Activated CD4-positive, alpha-beta T cell treated with anti-CD3 and anti-CD28 coated beads for 48 hours (primary cell): Measurements from ENCODE around the gene LRRC3.

ENCODE experiments used
- DNase-seq: peaks from one replicate; pipeline ENCODE4 v3.0.0-alpha.2; 2020

The LRRC3 gene

DNA sequence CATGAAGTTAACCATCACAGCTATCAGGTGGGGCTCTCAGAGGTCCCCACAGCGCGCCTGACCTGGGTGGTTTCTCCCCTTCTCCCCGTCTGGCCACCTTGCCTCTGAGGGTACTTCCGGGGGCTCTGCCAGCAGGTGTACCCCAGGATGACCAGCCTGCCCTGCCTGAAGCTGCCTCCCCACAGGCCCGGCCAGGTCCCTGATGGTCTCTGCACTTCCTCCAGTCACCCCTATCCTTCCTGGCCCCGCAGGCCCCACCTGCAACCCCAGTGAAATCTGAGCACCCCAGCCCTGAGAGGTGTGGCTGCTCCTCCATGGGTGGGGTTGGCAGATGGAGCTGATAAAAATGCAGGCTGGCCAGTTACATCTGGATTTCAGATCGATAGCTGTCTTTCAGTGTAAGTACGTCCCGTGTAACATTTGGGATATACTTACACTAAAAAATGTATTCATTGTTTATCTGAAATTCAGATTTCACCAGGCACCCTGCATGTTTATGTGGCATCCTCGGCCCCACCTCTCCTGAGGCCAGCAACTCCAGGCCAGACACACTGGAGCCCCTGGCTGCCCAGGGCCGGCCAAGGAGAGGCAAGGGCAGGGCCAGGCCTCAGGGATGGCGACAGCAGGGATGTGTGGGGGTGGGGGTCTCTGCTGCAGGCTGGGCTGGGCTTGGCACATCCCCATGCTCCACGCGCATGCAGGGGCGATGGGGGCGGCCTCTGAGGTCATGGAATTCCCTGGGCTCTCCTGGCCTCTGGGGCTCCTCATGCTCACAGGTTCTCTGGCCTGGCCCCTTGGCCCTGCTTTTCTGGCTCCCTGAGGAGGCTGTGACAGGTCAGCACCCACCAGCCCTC is 25.1 kb downstream of the LRRC3 start:
- DNase-seq: no peak

DNA sequence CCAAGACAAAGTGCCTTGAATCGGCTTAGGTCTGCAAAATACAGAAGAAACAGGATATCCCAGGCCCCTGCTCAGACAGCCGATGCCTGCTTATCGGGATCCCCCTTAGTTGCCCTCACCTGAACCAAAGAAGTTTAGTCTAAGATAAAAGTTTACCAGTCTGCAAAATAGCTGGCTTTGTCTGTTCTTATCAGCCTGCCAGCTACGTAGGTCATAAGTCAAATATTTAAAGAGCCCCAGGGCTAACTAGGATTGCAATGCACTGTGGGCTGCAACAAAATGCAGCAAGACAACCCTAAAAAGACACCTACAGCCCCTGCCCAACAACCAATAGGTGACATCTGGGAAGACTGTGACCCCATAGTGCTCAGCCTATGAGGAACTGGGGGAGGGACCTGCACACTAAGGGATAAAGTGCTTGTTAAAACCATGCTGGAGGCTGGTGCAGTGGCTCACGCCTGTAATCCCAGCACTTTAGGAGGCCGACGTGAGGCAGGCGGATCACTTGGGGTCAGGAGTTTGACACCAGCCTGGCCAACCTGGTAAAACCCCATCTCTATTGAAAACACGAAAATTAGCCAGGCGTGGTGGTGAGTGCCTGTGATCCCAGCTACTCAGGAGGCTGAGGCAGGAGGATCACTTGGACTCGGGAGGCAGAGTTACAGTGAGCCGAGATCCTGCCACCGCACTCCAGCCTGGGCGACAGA is 27.4 kb downstream of the LRRC3 start:
- no peak for DNase-seq

DNA sequence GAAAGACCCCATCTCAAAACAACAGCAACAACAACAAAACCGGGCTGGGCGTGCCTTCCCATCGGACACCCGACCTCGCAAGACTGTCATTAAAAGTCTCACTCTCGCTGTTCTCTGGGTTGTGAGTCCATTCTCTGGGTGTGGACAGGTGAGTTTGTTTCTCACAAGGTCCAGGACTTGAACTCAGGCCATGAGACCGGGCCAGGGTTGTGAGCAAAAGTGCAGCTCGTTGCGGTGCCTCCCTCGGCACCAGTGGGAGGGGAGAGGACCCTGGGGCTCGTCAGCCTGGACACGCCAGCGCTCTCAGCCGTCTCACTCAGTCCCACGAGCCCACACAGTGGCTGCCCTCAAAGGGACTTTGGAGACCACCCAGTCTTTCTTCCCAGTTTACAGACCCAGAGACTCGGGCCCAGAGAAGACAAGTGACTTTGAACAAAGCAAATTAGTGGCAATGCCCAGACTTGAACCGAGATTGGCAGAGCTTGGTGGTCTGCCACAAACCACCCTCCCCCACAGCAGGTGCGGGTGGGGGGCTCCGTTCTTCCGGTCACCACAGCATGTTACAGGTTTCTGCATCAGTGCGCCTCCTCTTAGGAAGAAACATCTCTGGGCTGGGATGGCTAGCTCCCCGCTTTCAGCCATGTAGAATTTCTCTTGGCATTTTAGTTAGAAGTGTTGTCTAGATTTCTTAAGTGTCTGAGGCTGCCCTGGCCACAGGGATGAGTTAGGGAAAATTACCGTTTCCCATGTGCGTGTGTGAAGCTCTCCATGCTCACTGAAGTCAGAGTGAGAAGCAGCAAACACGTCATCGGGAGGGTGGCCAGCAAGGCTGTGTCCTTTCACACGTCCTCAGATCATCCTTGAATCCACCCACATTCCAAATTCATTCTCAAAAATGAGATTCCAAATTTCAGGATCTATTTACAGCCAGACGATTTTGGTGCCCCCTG is 28.3 kb downstream of the LRRC3 start:
- no peak for DNase-seq

DNA sequence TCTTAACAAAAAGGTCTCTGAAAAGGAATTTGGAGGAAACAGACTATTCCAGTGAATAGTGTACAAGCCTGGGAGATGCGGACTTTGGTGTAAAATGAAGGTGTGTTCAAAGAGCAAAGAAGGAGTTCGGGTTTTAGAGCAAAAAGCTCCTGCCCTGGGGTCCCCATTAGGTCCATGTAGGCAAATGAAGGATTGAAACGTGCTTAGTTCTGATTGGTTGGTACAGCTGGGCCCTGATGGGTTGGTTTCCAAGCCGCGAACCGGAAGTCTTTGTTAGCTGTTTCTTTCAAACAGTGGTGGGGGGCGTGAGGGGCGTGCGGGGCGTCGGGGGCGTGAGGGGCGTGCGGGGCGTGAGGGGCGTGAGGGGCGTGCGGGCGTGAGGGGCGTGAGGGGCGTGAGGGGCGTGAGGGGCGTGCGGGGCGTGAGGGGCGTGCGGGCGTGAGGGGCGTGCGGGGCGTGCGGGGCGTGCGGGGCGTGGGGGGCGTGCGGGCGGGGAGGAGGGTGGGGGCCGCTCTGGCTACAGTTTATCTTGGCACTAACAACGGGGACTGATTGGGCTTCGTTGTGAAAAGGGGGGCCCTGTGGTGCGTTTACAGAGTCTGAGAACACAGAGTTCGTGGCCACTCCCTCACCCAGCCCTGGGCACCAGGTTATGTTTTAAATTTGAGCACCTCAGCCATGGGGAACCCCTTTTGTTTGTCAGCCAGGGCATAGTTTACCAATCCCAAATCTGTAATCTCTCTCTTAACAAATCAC is 29.4 kb downstream of the LRRC3 start:
- DNase-seq: no peak

DNA sequence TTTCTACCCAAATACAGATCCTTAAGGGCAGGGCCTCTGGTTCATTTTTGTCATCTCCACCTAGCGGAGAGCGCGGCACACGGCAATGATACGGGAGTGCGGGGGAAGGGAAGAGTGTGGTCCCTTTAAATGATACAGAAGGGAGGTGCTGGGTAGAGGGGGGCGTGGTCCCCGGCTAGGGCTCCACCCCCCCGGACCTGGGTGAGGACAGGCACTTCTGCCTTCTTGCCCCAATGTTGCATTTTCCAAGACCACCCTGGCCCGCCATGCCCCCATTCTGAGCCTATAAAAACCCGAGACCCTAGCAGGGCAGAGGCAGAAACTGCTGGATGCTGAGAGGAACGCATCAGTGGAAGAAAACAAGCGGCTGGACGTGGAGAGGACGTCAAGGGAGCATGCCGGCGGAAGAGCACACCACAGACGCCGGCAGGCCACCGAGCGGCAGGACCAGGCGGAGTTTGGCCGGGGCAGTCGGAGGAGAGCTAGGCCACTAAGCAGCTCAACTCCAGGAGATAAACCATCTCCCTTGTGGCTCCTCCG is 30.0 kb downstream of the LRRC3 start:
- DNase-seq: peak; percentile 71

DNA sequence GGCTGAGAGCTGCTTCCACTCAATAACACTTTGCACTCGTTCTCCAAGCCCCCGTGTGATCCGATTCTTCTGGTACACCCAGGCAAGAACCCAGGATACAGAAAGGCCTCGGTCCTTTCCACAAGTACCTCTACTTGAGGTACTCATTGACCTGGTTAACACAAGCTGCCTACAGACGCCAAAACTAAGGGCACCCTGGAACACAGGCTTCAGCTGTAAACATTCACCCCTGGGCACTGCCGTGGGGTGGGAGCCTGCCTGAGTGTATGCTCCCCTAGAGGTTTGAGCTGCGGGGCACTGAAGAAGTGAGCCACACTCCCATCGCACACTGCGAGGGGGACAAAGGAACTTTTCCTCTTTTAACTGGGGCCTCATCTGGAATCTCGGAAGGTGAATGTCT is 30.5 kb downstream of the LRRC3 start:
- DNase-seq: peak; percentile 7

DNA sequence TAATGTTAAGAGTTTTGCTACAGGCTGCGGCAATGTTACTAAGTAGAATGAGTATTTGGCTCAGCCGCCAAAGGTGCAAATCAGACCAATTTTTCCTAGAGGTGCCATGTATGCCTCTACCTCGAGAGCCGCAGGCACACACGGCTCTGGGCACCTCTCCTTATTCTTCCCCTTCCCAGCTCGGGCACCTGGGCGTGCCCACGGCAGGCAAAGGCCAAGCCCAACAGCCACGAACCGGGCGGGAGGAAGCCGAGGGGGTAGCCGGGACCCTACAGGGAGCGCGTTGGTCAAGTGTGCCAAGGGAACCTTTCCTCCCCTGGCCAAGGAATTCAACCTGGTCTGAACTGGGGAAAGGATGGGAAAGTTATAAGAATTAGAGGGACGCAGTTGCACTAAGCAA is 31.0 kb downstream of the LRRC3 start:
- no peak for DNase-seq

DNA sequence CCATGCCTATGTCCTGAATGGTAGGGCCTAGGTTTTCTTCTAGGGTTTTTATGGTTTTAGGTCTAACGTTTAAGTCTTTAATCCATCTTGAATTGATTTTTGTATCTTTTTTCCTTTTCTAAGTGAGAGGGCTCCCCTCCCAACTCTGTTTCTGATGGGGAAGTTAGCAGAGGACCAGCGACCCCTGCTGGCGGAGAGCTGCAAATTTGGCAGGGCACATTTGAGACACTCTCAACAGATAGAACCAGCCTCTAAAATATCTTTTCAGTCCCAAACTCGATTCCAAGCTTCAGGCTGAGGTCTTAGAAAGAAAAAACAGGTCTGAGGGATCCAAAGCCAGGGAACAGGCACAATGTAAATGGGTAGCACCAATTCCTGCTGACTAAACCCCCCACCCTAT is 32.5 kb downstream of the LRRC3 start:
- peak; percentile 78 for DNase-seq

DNA sequence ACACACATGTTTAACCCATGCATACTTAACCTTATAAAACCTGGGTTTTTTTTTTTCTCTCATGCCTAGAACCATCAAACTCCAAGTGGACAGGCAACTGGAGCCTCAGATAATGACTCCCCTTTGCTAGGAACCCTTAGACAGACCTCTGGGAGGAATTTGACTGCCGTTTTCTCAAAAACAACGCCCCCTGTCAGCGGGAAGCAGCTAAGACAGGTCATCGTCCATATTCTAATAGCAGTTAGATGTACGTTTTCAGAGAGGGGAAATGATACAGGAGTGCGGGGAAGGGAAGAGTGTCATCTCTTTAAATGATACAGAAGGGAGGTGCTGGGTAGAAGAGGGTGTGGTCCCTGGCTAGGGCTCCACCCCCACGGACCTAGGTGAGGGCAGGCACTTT is 34.7 kb downstream of the LRRC3 start:
- no peak for DNase-seq

DNA sequence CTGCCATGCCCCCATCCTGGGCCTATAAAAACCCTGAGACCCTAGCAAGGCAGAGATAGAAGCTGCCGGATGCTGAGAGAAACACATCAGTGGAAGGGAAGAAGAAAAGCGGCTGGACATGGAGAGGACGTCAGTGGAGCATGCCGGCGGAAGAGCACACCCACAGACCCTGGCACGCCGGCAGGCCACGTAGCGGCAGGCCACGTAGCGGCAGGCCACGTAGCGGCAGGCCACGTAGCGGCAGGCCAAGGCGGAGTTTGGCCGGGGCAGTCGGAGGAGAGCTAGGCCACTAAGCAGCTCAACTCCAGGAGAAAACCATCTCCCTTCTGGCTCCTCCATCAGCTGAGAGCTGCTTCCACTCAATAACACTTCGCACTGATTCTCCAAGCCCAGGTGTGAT is 35.1 kb downstream of the LRRC3 start:
- DNase-seq: no peak

DNA sequence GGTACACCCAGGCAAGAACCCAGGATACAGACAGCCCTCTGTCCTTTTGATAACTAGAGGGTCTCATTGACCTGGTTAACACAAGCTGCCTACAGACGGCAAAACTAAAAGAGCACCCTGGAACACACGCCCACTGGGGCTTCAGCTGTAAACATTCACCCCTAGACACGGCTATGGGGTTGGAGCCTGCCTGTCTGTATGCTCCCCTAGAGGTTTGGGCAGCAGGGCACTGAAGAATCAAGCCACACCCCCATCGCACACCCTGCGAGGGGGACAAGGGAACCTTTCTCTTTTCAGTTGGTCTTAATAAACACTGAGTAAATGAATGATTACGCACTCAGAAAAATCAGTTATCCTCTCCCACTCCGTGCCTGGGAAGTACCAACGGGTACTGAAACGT is 35.5 kb downstream of the LRRC3 start:
- DNase-seq: no peak

DNA sequence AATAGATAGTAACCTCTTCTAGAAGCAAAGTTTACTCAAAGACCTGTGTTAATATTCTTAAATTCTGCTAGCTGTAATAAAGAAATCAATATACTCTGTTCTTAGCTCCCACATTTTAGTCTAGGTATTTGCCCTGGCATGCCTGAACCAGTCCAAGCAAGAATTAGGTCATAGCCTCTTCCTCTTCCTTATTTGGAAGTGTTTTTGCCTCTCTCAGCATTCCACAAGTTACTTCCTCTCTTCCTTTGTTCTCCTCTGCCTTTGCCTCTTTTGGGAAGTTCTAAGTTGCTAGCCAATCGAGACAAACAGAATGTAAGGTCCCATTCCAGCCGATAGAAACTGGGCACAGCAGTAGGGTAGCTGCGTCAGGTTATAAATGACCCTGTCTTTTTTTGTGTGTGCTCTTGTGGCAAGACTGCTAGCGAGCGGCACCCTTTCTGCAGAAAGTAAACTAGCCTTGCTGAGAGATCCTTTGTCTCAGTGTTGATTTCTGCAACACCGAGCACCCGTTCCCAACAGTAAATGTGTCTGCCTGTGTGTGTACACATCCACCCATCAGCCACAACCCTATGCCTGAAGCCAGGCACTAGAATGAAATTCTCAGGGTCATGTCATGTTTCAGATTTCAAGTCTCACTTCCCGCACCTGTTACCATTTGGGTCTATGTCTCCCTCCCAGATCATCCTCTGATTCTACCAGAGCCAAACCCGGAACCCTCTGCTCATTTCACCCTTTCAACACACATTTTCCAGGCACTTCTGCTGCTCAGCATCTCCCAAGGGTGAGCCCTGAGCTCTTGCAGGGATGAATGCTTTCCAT is 37.5 kb downstream of the LRRC3 start:
- no peak for DNase-seq

DNA sequence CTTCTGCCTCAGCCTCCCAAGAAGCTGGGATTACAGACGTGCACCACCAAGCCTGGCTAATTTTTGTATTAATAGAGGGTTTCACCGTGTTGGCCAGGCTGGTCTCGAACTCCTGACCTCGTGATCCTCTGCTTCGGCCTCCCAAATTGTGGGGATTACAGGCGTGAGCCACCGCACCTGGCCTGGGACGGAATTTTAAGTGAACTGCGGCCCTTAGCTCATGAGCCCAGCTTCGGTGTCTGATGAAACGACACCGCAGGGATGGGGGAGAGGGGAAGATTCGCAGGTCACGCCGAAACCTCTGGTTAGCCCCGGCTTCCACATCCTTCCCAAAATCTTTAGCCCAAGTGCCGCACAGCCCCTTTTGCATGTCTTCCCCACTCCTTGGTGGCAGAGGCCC is 39.1 kb downstream of the LRRC3 start:
- DNase-seq: no peak

DNA sequence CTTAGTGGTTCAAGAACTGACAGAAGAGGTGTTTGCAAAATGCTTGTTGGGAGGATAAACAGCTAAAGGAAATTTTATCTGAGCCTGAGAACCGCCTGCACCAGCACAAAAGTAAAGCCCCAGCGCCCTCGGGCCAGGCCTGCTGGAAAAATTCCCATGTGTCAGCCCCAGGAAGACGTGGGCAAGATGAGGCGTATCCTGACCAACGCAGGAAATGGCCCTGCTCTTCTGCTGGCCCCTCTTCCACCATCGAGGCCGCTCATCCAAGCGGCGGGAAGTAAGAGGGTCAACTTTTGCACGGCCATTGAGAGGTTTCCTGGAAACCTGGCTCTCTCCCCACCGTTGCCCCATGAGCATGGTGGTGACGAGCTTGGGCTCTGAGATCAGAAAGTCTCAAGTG is 39.6 kb downstream of the LRRC3 start:
- no peak for DNase-seq

DNA sequence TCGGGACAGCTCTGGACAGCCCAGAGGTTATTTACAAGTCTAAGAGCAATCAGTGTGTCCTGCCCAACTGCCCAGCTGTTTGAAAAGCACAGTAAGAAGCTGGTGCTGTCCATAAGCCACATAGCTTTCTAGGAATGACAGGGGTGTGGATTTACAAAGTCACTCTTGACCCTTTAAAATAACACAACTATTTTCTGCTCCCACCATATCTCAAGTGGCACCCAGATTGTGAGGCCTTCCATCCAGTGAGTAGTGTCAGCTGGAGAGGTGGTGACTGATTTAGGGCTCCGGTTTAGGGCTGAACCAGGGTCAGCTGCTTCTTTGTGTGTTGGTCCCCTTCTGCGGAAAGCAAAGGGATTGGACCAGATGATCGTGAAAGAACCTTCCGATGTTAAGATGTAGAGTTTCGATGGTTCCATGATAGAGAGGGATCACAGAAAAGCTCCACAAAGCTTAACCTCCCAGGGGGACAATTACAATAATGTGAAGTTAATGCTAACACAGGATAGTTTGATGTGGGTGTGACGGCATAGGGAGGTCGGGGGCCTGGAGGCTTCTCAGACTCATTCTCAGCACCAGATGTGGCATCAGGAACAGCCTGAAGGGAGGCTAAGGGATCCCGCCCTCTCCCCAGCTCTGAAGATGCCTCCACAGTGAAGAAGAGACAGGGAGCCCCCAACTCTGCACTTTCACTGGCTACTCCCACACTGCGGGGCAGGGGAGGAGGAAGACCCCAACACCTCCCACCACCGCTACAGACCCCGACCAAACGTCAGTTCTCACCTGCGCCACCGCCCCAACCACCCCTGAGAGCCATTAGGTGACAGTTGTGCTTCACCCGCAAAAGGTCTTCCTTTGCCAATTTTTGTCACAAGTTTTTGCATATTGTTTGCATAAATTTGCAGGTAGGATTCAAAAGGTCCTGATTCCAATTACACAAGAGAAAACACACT is 40.6 kb downstream of the LRRC3 start:
- no peak for DNase-seq

DNA sequence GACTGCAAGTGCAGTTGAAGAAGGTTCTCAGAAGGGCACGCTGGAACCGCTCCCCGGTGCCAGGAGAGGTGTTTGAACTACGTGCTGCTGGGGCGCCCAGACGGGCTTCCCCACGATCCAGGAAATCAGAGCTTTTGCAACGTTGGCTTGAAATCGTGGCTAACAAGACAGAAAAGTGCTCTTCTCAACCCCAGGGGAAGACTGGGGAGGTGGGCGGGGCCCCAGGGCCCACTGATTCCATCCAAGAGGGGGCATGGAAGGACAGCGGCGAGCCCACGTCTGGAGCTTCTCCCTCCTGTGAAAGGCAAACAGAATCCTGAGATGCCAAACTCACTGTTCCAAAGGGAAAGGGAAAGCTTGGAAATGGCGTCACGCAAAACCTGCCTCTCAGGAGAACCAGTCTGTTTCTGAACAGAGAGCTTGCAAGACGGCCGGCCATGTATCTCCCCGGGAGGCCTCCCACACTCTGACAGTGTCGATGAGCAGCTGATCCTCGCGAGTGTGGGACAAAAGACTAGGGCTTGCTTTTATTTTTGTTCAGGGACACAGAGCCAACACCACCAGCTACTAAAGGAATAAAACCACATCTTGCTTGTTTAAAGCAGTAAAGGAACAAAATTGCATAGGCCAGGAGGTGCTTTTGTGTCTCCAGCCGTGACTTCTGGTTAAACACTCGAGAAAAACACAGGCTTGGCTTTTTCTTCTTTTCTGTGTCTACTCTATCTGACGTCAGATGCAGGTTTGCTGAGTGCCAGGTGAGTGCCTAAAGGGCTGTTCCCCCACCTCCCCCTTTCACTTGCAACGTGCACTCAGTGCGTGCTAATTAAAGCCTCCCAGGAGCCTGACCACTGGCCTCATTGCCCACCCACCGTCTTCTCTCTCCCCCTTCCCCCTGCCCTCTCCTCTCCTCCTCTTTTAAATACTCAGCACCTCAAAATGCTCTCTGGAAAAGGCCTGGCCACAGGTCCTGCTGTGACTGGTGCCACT is 41.5 kb downstream of the LRRC3 start:
- no peak for DNase-seq

DNA sequence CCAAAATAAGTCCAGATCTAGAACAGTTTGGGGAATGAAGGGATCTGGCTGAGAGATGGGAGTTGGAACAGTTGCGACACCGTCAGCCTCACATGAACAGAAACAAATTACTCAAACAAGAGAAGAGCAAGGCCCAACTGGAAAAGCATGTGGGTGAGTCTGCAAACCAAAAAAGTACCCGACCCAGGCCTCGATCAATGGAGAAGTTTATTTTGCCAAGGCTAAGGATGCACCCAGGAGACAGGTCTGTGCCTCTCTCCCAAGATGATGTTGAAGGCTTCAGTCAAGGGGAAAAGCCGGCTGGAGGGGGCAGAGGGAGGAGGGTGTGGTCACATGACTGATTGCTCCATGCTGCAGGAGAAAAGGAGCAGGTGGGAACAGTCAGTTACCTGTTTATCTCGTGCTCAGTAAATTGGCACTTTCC is 42.4 kb downstream of the LRRC3 start:
- DNase-seq: no peak

DNA sequence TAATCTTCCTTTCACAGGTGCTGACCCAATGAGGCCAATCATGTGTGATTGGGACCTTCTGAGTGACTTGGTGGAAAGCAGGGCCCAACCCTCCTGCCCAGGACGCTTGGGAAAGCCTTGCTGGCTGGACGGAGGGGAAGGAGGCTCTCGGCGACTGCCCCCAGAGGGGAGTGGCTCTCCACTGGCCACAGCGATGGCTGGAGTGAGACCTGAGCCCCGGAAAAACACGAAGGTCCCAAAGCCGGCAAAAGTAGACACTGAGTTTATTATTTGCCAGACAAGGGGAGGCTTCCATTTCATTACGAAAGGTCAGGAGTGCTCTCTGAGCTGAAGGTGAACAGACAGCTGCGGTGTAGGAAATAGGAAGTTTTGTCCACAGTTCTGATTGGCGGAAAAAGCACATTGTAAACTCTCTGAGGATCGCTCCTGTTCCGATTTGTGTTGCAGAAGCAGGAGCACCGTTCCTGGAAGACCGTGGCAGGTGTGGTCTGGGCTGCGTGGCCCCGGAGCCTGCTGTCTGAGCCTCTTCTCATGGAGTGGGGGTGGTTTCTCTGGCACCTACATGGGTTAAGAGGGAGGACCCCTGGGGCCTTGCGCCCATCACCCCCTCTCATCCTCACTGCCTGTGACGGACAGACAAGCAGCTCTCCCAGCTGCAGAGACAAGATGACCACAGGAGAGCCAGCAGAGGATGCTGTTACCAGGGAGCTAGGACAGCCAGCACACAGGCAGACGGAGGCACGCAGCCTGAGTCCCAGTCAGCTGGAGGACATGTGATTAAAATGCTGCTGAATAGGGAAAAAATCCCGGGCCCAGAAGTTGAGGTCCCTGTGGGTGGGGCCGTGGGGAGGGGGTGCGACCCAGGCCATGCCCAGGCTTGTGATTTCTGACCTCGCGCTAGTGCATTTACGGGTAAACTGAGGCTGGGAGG is 43.2 kb downstream of the LRRC3 start:
- no peak for DNase-seq
